Left ventricle myocardium inferior (tissue), 1 donor: Measurements from ENCODE around the gene ABCD1. TPM values are rescaled to one million over a fixed set of nuclear protein-coding genes. Genes with fewer than 3 reads are reported as not detected.

Experiments
- DNase-seq: peaks from one replicate; pipeline ENCODE4 v3.0.0-alpha.2; 2020
- H3K27ac ChIP-seq: fragments of 200-600 bp; replicated peaks from 2 replicates; pipeline ENCODE4 v1.8.0; 2021
- H3K27me3 ChIP-seq: fragments of 200-600 bp; 2 replicates; pipeline ENCODE4 v1.8.0; 2021; ENCODE audit warnings: low read depth
- H3K36me3 ChIP-seq: fragments of 200-600 bp; 2 replicates; pipeline ENCODE4 v1.8.0; 2021
- H3K4me1 ChIP-seq: fragments of 200-600 bp; 2 replicates; pipeline ENCODE4 v1.8.0; 2021
- H3K4me3 ChIP-seq: fragments of 200-600 bp; 2 replicates; pipeline ENCODE4 v1.8.0; 2021; ENCODE audit warnings: mild to moderate bottlenecking, moderate library complexity
- H3K9me3 ChIP-seq: fragments of 200-600 bp; replicated peaks from 2 replicates; pipeline ENCODE4 v1.8.0; 2021
- CTCF ChIP-seq: fragments of 200-600 bp; IDR thresholded peaks from 2 replicates; pipeline ENCODE4 v1.8.0; 2021; ENCODE audit warnings: antibody characterized with exemption, mild to moderate bottlenecking, borderline replicate concordance
- intact Hi-C: fragments of 100-400 bp; cut with micrococcal nuclease; formaldehyde crosslinking; loops from one replicate; pipeline ENCODE4 v1.11.0; 2022
- total RNA-seq: library from RNA; stranded (reverse); fragmentation: NEBNext Ultra II Directional; extraction: Animal tissue kit (Norgen Biotek cat#: 25700); gene quantifications from one replicate; pipeline ENCODE4 v1.2.1, GENCODE V29; 2021
- donor health status: DM: no; HTN: yes; CAD: no; lungs with severe emphysema.

Gene ABCD1
- total RNA-seq, 1 donor from 2014 or later: 16.0 TPM

GRCh38 chrX:153761863-153762262, 37.2 kb downstream of the ABCD1 start:
- peaks cover 22% of the 10 kb centered on the region for H3K4me1 ChIP-seq
- no peak for DNase-seq
- intact Hi-C loops: loop anchor here (5.0 kb wide), 1 partner anchor 190 kb away; no protein-coding TSS in a partner anchor
- no peak overlapping the region for H3K4me3 ChIP-seq
- no peak for TF ChIP-seq CTCF
- no peaks in the 10 kb centered on the region for H3K9me3 ChIP-seq
- no peaks in the 10 kb centered on the region for H3K36me3 ChIP-seq
- no peaks in the 10 kb centered on the region for H3K27me3 ChIP-seq
- no peak overlapping the region for H3K27ac ChIP-seq

- Histone ChIP-seq H3K9me3 (no peaks in the 10 kb centered on the region), H3K27me3 (no peaks in the 10 kb centered on the region), H3K4me3 (no peak overlapping the region), H3K4me1 (peaks cover 22% of the 10 kb centered on the region), H3K36me3 (no peaks in the 10 kb centered on the region), H3K27ac (no peak overlapping the region)
- intact Hi-C loops: loop anchor here (5.0 kb wide), 1 partner anchor 190 kb away; no protein-coding TSS in a partner anchor
- DNase-seq: no peak
- TF ChIP-seq CTCF: no peak
Measured at GRCh38 chrX:153762626-153763173, 38.0 kb downstream of the ABCD1 start.

GRCh38 chrX:153763298-153763932, 38.8 kb downstream of the ABCD1 start:
- Histone ChIP-seq H3K36me3 (no peaks in the 10 kb centered on the region), H3K4me1 (peaks cover 22% of the 10 kb centered on the region), H3K27me3 (no peaks in the 10 kb centered on the region), H3K9me3 (no peaks in the 10 kb centered on the region), H3K4me3 (no peak overlapping the region), H3K27ac (no peak overlapping the region)
- no peak for DNase-seq
- TF ChIP-seq CTCF: no peak
- intact Hi-C loops: loop anchor here (5.0 kb wide), 1 partner anchor 189 kb away; no protein-coding TSS in a partner anchor

- peak; percentile 71 for DNase-seq
- peak; percentile 83 for TF ChIP-seq CTCF
- H3K4me1 ChIP-seq: peaks cover 22% of the 10 kb centered on the region
- intact Hi-C loops: loop anchor here (5.0 kb wide), 1 partner anchor 188 kb away; no protein-coding TSS in a partner anchor
- no peaks in the 10 kb centered on the region for H3K9me3 ChIP-seq
- peak within 1 kb of the TSS; percentile 56 for H3K27ac ChIP-seq
- H3K27me3 ChIP-seq: no peaks in the 10 kb centered on the region
- no peaks in the 10 kb centered on the region for H3K36me3 ChIP-seq
- H3K4me3 ChIP-seq: peak within 1 kb of the TSS; percentile 41
Measured at GRCh38 chrX:153763989-153764755, 39.5 kb downstream of the ABCD1 start, which contains the start of gene PLXNB3. PLXNB3 (plus strand) TSS chrX:153764249; CDS start chrX:153765536, 1,287 bp downstream.

GRCh38 chrX:153764786-153765137, 40.1 kb downstream of the ABCD1 start:
- H3K27ac ChIP-seq: peak overlapping the region; percentile 56
- no peaks in the 10 kb centered on the region for H3K36me3 ChIP-seq
- no peak for TF ChIP-seq CTCF
- H3K4me1 ChIP-seq: peaks cover 22% of the 10 kb centered on the region
- H3K4me3 ChIP-seq: peak overlapping the region; percentile 41
- no peaks in the 10 kb centered on the region for H3K9me3 ChIP-seq
- no peaks in the 10 kb centered on the region for H3K27me3 ChIP-seq
- intact Hi-C loops: loop anchor here (5.0 kb wide), 1 partner anchor 188 kb away; no protein-coding TSS in a partner anchor
- no peak for DNase-seq
